ENCODE data around the gene APOBEC2.

GRCh38 chr6:41077536-41077935, 24.5 kb downstream of the APOBEC2 start:
- TF ChIP-seq POLR2A (IDR thresholded peaks at IDR 0.05; ENCODE audit: low read length) (no peak), GATA1 (IDR thresholded peaks at IDR 0.05; ENCODE audit: low read depth, low read length) (no peak)
